ENCODE measurements around the gene FNDC3B.

- TF ChIP-seq CTCF (IDR thresholded peaks at IDR 0.05), result no peak
- no peak for TF ChIP-seq POLR2A (IDR thresholded peaks at IDR 0.05)
These were observed 355.3 kb downstream of the FNDC3B start for GRCh38 chr3:172394692-172395091.
